ENCODE data around the gene UFSP1. TPM values are rescaled to one million over a fixed set of nuclear protein-coding genes. Genes with fewer than 3 reads are reported as not detected.

The UFSP1 gene
- total RNA-seq, 1 donor from 2014 or later = 1.6 TPM

GRCh38 chr7:100882785-100883526, 6.6 kb downstream of the UFSP1 start:
- DNase-seq (ENCODE audit: extremely low read depth, low read depth, low spot score) = no peak

DNA sequence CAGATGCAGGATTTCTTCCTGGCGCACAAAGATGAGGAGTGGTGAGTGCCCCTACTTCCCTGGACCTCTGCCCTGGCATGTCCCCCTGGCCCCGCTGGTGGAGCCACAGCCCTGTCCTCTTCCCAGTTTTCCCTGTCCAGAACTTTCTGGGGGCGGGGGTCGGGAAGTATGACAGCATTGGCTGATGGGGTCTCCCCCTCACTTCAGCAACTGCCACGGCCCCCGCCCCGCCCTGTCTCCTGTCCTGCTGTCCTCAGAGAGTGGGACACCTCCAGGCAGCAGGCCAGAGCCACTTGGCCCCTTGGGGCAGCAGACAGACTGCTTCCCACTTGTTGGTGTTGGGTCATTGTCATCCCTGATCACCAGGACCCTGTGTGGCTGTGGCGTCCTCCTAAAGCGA, 7.3 kb downstream of the UFSP1 start:
- DNase-seq (ENCODE audit: extremely low read depth, low read depth, low spot score) = no peak

- DNase-seq (ENCODE audit: extremely low read depth, low read depth, low spot score) = no peak
These were observed 8.4 kb downstream of the UFSP1 start for GRCh38 chr7:100881136-100881535.

GRCh38 chr7:100880645-100881044, 8.9 kb downstream of the UFSP1 start:
- DNase-seq (ENCODE audit: extremely low read depth, low read depth, low spot score) = no peak

- DNase-seq (ENCODE audit: extremely low read depth, low read depth, low spot score) = no peak
These were observed 9.7 kb downstream of the UFSP1 start for GRCh38 chr7:100879685-100880261.

DNA sequence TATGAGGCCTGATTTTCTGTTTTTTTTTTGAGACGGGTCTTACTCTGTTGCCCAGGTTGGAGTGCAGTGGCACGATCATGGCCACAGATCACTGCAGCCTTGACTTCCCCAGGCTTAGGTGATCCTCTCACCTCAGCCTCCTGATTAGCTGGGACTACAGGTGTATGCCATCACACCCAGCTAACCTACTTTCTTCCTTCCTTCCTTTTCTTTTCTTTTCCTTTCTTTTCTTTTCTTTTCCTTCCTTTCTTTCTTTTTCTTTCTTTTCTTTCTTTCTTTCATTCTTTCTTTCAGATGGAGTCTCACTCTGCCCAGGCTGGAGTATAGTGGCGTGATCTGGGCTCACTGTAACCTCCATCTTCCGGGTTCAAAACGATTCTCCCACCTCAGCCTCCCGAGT, 10.8 kb downstream of the UFSP1 start:
- no peak for DNase-seq (ENCODE audit: extremely low read depth, low read depth, low spot score)

DNA sequence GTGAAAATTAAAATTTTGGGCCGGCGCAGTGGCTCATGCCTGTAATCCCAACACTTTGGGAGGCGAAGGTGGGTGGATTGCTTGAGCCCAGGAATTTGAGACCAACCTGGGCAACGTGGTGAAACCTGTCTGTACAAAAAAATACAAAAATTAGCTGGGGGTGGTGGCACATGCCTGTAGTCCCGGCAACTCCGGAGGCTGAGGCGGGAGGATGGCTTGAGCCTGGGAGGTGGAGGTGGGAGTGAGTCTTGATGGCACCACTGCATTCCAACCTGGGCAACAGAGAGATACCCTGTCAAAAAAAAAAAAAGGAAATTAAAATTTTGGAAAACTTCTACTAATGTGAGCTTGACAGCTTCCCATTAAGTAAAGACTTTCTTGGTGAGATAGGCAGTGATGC, 11.5 kb downstream of the UFSP1 start:
- no peak for DNase-seq (ENCODE audit: extremely low read depth, low read depth, low spot score)

DNA sequence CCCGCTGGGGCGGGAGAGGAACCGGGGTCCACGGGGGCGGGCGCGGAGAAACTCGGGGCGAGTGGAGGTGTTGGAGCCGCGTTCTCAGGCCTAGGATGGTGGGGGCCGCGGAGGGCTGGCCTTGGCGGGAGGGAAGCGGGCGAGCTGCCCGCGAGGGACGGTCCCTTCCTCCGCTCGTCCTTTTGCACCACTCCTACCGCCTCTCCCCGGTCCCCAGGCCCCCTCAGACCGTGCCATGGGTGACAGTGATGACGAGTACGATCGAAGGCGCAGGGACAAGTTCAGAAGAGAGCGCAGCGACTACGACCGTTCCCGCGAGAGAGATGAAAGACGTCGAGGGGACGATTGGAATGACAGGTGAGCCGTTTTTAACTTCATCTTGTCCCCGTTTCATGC, 14.2 kb downstream of the UFSP1 start:
- no peak for DNase-seq (ENCODE audit: extremely low read depth, low read depth, low spot score)

GRCh38 chr7:100874577-100875355, 14.7 kb downstream of the UFSP1 start, which contains the start of gene SRRT:
Gene SRRT (plus strand): TSS chr7:100875103. CDS start chr7:100875591, 488 bp downstream.
- DNase-seq (ENCODE audit: extremely low read depth, low read depth, low spot score) = peak; percentile 84

DNA sequence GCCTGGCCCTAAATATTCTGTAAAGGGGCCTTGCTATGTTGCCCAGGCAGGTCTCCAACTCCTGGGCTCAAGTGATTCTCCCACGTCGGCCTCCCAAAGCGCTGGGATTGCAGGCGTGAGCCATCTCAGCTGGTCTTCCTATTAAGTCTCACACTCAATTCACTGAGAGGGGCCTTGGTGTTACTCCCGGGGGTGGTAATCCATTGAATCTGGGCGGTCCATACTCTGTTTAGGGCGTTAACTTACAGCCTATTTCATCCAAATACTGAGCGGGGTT, 15.3 kb downstream of the UFSP1 start:
- no peak for DNase-seq (ENCODE audit: extremely low read depth, low read depth, low spot score)

DNA sequence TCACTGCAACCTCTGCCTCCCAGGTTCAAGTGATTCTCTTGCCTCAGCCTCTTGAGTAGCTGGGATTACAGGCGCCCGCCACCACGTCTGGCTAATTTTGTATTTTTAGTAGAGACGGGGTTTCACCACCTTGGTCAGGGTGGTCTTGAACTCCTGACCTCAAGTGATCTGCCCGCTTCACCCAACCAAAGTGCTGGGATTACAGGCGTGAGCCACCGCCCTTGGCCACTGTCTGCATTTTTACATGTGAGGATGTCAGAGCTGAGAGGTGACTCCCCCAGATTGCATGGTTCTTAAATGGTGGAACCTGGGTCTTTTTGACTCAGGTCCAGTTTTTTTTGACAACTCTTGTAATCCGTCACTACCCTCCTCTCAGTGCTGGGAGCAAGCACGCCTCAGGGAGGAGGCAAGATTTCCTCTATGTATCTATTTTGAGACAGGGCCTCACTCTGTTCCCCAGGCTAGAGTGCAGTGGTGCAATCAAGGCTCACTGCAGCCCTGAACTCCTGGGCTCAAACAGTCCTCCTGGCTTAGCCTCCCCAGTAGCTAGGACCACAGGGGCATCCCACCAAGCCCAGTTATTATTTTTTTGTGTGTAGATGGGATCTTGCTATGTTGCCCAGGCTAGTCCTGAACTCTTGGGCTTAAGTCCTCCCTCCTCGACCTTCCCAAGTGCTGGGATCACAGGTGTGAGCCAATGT, 15.8 kb downstream of the UFSP1 start:
- no peak for DNase-seq (ENCODE audit: extremely low read depth, low read depth, low spot score)

- DNase-seq (ENCODE audit: extremely low read depth, low read depth, low spot score) = no peak
These were observed 21.6 kb downstream of the UFSP1 start for GRCh38 chr7:100867776-100868485.

GRCh38 chr7:100867040-100867775, 22.3 kb downstream of the UFSP1 start, which contains the start of gene TRIP6:
Gene TRIP6 (plus strand): TSS chr7:100867387. CDS start chr7:100867498, 111 bp downstream.
- DNase-seq (ENCODE audit: extremely low read depth, low read depth, low spot score) = no peak

DNA sequence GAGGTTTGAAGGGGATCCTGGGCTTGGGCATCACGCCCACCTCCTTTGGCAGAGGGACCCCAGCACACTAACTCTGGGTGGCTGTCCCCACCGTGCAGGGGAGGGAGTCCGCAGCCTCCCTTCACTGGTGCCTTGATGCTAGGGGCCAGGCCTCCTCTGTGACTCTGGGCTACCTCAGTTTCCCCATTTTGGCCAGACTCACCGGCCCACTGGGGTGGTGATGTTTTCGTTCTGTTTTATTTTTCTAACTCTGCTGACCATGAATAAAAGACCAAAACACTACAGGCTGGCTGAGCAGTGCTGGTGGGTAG, 22.8 kb downstream of the UFSP1 start:
- no peak for DNase-seq (ENCODE audit: extremely low read depth, low read depth, low spot score)

DNA sequence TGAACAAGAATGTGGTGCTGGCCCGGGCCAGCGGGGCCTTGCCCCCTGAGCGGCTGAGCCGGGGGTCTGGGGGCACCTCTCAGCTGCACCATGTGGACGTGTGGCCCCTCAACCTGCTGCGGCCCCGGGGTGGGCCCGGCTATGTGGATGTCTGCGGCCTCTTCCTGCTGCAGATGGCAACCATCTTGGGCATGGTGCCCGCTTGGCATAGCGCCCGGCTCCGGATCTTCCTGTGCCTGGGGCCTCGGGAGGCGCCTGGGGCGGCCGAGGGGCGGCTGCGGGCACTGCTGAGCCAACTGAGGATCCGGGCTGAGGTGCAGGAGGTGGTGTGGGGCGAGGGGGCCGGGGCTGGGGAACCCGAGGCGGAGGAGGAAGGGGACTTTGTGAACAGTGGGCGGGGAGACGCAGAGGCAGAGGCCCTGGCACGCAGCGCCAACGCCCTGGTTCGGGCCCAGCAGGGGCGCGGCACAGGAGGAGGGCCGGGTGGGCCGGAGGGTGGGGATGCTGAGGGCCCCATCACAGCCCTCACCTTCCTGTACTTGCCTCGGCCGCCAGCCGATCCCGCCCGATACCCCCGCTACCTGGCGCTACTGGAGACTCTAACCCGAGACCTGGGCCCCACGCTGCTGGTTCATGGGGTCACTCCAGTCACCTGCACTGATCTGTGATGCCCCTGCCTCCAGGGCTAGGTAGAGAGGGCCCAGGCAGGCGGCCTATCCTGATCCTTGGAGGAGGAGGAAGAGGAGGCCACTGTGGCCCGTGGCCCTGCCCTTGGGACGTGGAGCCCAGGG, 23.4 kb downstream of the UFSP1 start:
- DNase-seq (ENCODE audit: extremely low read depth, low read depth, low spot score) = no peak

DNA sequence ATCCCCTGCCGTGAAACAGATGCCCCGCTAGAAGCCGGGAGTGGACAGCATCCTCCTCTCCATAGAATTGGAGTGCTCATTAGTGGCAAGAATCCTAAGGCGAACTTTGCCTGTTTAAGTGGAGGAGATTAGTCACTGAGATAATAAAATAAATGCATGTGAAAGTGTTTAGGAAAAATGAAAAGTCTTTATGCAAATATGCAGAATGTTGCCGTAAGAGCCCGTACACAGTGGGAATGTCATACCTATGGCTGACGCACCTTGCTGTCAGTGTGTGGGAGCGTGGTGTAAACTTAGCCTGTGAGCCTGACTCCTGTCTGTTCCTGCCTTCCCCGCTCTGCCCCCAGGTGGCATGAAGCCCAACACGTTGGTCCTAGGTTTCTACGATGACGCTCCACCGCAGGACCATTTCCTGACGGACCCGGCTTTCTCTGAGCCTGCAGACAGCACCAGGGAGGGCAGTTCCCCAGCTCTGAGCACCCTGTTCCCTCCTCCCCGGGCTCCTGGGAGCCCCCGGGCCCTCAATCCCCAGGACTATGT, 24.1 kb downstream of the UFSP1 start:
- DNase-seq (ENCODE audit: extremely low read depth, low read depth, low spot score) = no peak

DNA sequence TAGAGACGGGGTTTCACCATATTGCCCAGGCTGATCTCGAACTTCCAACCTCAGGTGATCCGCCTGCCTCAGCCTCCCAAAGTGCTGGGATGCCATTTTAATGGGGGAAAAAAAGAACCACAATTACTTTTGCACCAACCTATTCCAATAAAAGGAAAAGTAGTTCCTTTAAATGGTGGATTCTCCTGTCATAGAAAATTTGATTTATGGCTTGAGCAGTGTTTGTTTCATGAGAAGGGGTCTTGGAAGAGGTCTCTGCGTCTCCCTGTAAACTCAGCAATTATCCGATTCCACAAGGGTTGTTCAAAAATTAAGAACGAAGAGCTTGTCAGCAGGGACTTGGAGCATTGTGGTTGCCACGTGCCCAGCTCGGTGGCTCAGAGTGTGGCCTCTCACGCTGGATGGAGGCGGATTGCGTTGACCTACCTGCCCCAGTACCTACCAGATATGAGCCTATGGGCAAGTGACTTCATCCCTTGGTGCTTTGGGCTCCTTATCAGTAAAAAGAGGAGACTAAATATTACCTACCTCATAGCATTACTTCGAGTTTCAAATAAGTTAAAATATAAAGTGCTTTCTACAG, 25.2 kb downstream of the UFSP1 start:
- no peak for DNase-seq (ENCODE audit: extremely low read depth, low read depth, low spot score)

DNA sequence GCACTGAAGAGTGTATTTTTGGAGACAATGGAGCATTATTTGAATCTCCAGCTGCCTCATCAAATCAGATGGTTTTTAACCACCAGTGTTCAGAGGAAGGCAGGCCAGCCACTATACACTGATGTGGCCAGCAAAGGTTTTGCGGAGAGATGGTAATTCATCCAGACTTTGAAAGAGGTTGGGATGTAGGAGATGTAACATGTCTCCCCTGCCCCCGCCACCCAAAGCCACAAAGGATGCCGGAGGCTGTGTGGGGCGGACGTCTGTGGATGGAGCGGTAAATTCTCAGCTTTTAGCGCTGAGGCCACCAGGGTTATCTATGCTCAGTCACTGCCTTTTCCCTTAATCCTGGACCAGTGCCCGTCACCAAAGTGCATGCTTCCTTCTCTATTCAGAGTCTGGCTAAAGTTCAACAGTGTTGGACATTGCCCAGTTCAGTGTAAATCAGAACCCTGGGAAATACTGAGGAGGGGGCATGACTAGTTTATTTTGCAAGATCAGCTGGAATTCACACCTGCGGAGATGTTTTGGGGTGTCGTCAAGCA, 26.0 kb downstream of the UFSP1 start:
- DNase-seq (ENCODE audit: extremely low read depth, low read depth, low spot score) = no peak

DNA sequence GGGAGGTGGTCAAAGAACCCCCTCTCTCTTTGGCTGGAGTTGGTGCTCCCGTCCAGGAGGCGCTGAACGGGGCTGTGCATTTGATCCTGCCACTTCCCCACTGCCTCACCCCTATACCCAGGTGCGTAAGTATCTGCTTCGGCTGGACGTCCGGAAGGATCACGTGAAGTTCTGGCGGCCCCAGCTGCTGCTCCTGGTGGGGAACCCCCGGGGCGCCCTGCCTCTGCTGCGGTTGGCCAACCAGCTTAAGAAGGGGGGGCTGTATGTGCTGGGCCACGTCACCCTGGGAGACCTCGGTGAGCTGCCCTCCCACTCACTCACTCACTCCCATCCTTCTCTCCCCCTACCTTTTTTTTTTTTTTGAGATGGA, 27.9 kb downstream of the UFSP1 start:
- DNase-seq (ENCODE audit: extremely low read depth, low read depth, low spot score) = no peak
